Keratinocyte (primary cell): ENCODE data around the gene CFAP77. TPM values are rescaled to one million over a fixed set of nuclear protein-coding genes. Genes with fewer than 3 reads are reported as not detected.

ENCODE experiments used
- DNase-seq: peaks from one replicate; pipeline ENCODE4 v3.0.0-alpha.2; 2011; ENCODE audit warnings: low read depth, missing footprints, low spot score
- FAIRE-seq: peaks from 2 replicates; lab custom pipeline; 2011; peaks lifted over from hg19 to GRCh38; lab: Jason Lieb, UNC
- H2AFZ ChIP-seq: 2 replicates; pipeline ENCODE4 v1.6.0; 2012; ENCODE audit warnings: low read length, control low read depth, inconsistent platforms; ENCODE audit not compliant: control insufficient read depth
- H3K27ac ChIP-seq: 2 replicates; pipeline ENCODE4 v1.5.1; 2011; ENCODE audit warnings: low read length; ENCODE audit not compliant: control insufficient read depth, insufficient read depth
- H3K27me3 ChIP-seq: 3 replicates; pipeline ENCODE4 v1.6.0; 2011; ENCODE audit warnings: low read length; ENCODE audit not compliant: control insufficient read depth, insufficient read depth; ENCODE audit errors: extremely low read depth
- H3K36me3 ChIP-seq, 2 experiments: 2 replicates in 1 of 2; 3 replicates in 1 of 2; pipeline ENCODE4 v1.5.1; 2011; ENCODE audit warnings: low read length in 2 of 2, mild to moderate bottlenecking in 1 of 2; ENCODE audit not compliant: control insufficient read depth in 2 of 2, insufficient read depth in 2 of 2; ENCODE audit errors: extremely low read depth in 1 of 2
- H3K4me1 ChIP-seq: 3 replicates; pipeline ENCODE4 v1.5.1; 2011; ENCODE audit warnings: low read length; ENCODE audit not compliant: control insufficient read depth, insufficient read depth; ENCODE audit errors: extremely low read depth
- H3K4me2 ChIP-seq: 3 replicates; pipeline ENCODE4 v1.6.0; 2011; ENCODE audit warnings: low read depth, low read length; ENCODE audit not compliant: control insufficient read depth, insufficient read depth; ENCODE audit errors: extremely low read depth
- H3K4me3 ChIP-seq, 3 experiments: fragments of 200-600 bp in 1 of 3; sonication (generic) in 1 of 3; 2 replicates in 2 of 3; 3 replicates in 1 of 3; pipeline ENCODE4 v1.5.1; 2011 to 2016; ENCODE audit warnings: low read length in 3 of 3, mild to moderate bottlenecking in 3 of 3, control low read depth in 2 of 3, inconsistent platforms in 1 of 3, low read depth in 1 of 3, mixed read lengths in 1 of 3, mixed run types in 1 of 3, moderate library complexity in 1 of 3; ENCODE audit not compliant: control insufficient read depth in 2 of 3, insufficient read depth in 2 of 3; ENCODE audit errors: extremely low read depth in 1 of 3
- H3K79me2 ChIP-seq: 2 replicates; pipeline ENCODE4 v1.6.0; 2012; ENCODE audit warnings: low read length; ENCODE audit not compliant: control insufficient read depth, insufficient read depth
- H3K9ac ChIP-seq: 3 replicates; pipeline ENCODE4 v1.6.0; 2011; ENCODE audit warnings: low read length; ENCODE audit not compliant: control insufficient read depth, insufficient read depth; ENCODE audit errors: extremely low read depth
- H3K9me1 ChIP-seq: 3 replicates; pipeline ENCODE4 v1.6.0; 2011; ENCODE audit warnings: low read length; ENCODE audit not compliant: control insufficient read depth, insufficient read depth; ENCODE audit errors: extremely low read depth
- H3K9me3 ChIP-seq: 2 replicates; pipeline ENCODE4 v1.5.1; 2012; ENCODE audit warnings: low read depth, low read length; ENCODE audit not compliant: control insufficient read depth
- H4K20me1 ChIP-seq: 3 replicates; pipeline ENCODE4 v1.6.0; 2011; ENCODE audit warnings: low read length; ENCODE audit not compliant: control insufficient read depth, insufficient read depth; ENCODE audit errors: extremely low read depth
- CTCF ChIP-seq, 3 experiments: IDR thresholded peaks in 1 of 3; conservative IDR thresholded peaks in 1 of 3; optimal IDR thresholded peaks in 1 of 3; 2 replicates in 2 of 3; 3 replicates in 1 of 3; pipeline versions ENCODE3 to v1.5.1; 2011; ENCODE audit warnings: low read length in 3 of 3, mild to moderate bottlenecking in 3 of 3, moderate library complexity in 2 of 3, control low read depth in 1 of 3, inconsistent platforms in 1 of 3; ENCODE audit not compliant: insufficient read depth in 2 of 3; ENCODE audit errors: extremely low read depth in 1 of 3
- EZH2 ChIP-seq: IDR thresholded peaks from one replicate; pipeline ENCODE4 v1.6.1; 2012; ENCODE audit warnings: inconsistent platforms, mild to moderate bottlenecking, low read length, moderate library complexity
- dilution Hi-C: fragments of 300-500 bp; cut with MboI; formaldehyde crosslinking; loops from one replicate; pipeline ENCODE4 v1.7.0; 2020; ENCODE audit warnings: low sequenced_read_pairs; ENCODE audit not compliant: extremely low pct_ligation_motif_present
- polyA plus RNA-seq, 5 experiments: library from polyadenylated mRNA; depleted of rRNA in 3 of 5; stranded (reverse) in 3 of 5; stranded (forward) in 1 of 5; unstranded in 1 of 5; fragments of >200 nt; gene quantifications; 1 replicate in 1 of 5; 2 replicates in 3 of 5; 3 replicates in 1 of 5; pipeline versions ENCODE4 v1.2.1 to v1.2.3, GENCODE V29; 2011 to 2012; ENCODE audit warnings: missing spikeins in 2 of 5, low read depth in 1 of 5, low replicate concordance in 1 of 5

CFAP77 gene
- polyA plus RNA-seq, 1 donor (not counting 4 experiments of a cell fraction or from before 2014, with no cell fraction given): not detected

GRCh38 chr9:132594412-132594811 is 184.4 kb downstream of the CFAP77 start:
- Histone ChIP-seq H3K9ac (no peak overlapping the region), H3K4me1 (no peaks in the 10 kb centered on the region), H3K4me3 (no peak overlapping the region), H2AFZ (no peak overlapping the region), H3K9me1 (no peaks in the 10 kb centered on the region), H3K27me3 (peaks cover 24% of the 10 kb centered on the region), H3K27ac (no peak overlapping the region), H3K9me3 (no peaks in the 10 kb centered on the region), H4K20me1 (peaks cover 5% of the 10 kb centered on the region), H3K36me3 (peaks cover 5 to 19% of the 10 kb centered on the region in 2 experiments), H3K79me2 (no peaks in the 10 kb centered on the region), H3K4me2 (no peak overlapping the region)
- TF ChIP-seq EZH2: no peak
- TF ChIP-seq CTCF (optimal IDR thresholded peaks at IDR 0.05 in 1 of 3, IDR thresholded peaks at IDR 0.05 in 1 of 3, conservative IDR thresholded peaks at IDR 0.05 in 1 of 3; ENCODE audit: extremely low read depth in 1 of 3, insufficient read depth in 2 of 3, low read length in 3 of 3): no peak
- DNase-seq (no peak), FAIRE-seq (no peak)
- dilution Hi-C loops: no loop called here

- Histone ChIP-seq H3K4me3 (no peak overlapping the region), H3K9ac (no peak overlapping the region), H3K4me2 (no peak overlapping the region), H3K4me1 (no peaks in the 10 kb centered on the region), H3K79me2 (no peaks in the 10 kb centered on the region), H3K27me3 (peaks cover 15% of the 10 kb centered on the region), H3K9me1 (no peaks in the 10 kb centered on the region), H2AFZ (no peak overlapping the region), H3K36me3 (peaks cover 10 to 19% of the 10 kb centered on the region in 2 experiments), H4K20me1 (peaks cover 5% of the 10 kb centered on the region), H3K9me3 (no peaks in the 10 kb centered on the region), H3K27ac (no peak overlapping the region)
- TF ChIP-seq CTCF (optimal IDR thresholded peaks at IDR 0.05 in 1 of 3, IDR thresholded peaks at IDR 0.05 in 1 of 3, conservative IDR thresholded peaks at IDR 0.05 in 1 of 3; ENCODE audit: extremely low read depth in 1 of 3, insufficient read depth in 2 of 3, low read length in 3 of 3) (no peak), EZH2 (no peak)
- DNase-seq (no peak), FAIRE-seq (no peak)
- dilution Hi-C loops: no loop called here
Observed at GRCh38 chr9:132595319-132595718, 185.3 kb downstream of the CFAP77 start.
